HCT116 (cell line): ENCODE data around the gene TNPO2. TPM values are rescaled to one million over a fixed set of nuclear protein-coding genes. Genes with fewer than 3 reads are reported as not detected.

Source experiments
- ATAC-seq: fragments of 200-7000 bp; cut with Tn5 transposase; 2 replicates; pipeline ENCODE4 v1.9.1; 2020; ENCODE audit warnings: mild to moderate bottlenecking, moderate library complexity
- BruUV-seq: library from RNA; stranded (reverse); fragments of 400-500 nt; replicated peaks from 2 replicates; lab custom pipeline; 2021; lab: Mats Ljungman, UMichigan
- CTCF ChIA-PET: fragments of 300-600 bp; sonication (Branson Sonifier 250); formaldehyde crosslinking; loops from one replicate; lab custom pipeline; 2021; ENCODE audit warnings: antibody characterized with exemption; lab: Charles Lee
- POLR2A ChIA-PET: fragments of 300-600, 350-600 bp; sonication (Branson Sonifier 250); formaldehyde crosslinking; loops from one replicate; lab custom pipeline; 2021; ENCODE audit warnings: antibody characterized with exemption; lab: Charles Lee
- RAD21 ChIA-PET, 2 experiments: fragments of 300-600 bp; sonication (Branson Sonifier 250); formaldehyde crosslinking; loops; one replicate each; lab custom pipeline; 2023; ENCODE audit warnings: low total read pairs in 2 of 2; ENCODE audit not compliant: uncharacterized antibody in 2 of 2, unreplicated experiment in 2 of 2, low non-redundant PET in 1 of 2; lab: Charles Lee
- DNase-seq: peaks from one replicate; pipeline ENCODE4 v3.0.0-alpha.2; 2010; ENCODE audit warnings: low read depth, low spot score
- H2AFZ ChIP-seq: fragments of 200-600 bp; shearing (Covaris generic), sonication (generic); 2 replicates; pipeline ENCODE4 v1.6.1; 2017; ENCODE audit warnings: low read depth, mixed run types, mixed read lengths, antibody characterized with exemption, low read length; ENCODE audit not compliant: poor library complexity, severe bottlenecking
- H3K27ac ChIP-seq: 2 replicates; pipeline ENCODE4 v1.5.1; 2012; ENCODE audit warnings: low read depth, low read length
- H3K27me3 ChIP-seq: fragments of 200-600 bp; sonication (generic); 2 replicates; pipeline ENCODE4 v1.6.1; 2016; ENCODE audit warnings: mixed run types, low read length, mixed read lengths; ENCODE audit not compliant: insufficient read depth
- H3K36me3 ChIP-seq, 2 experiments: fragments of 200-500 bp in 1 of 2; fragments of 200-600 bp in 1 of 2; sonication (Bioruptor generic) in 1 of 2; sonication (generic) in 1 of 2; 2 replicates each; pipeline versions ENCODE4 v1.5.1 to v1.6.1; 2014 to 2016; ENCODE audit warnings: low read length in 2 of 2, inconsistent platforms in 1 of 2, mixed read lengths in 1 of 2, mixed run types in 1 of 2; ENCODE audit not compliant: insufficient read depth in 2 of 2, control insufficient read depth in 1 of 2
- H3K4me1 ChIP-seq, 2 experiments: fragments of 200-600 bp in 1 of 2; sonication (generic) in 1 of 2; 2 replicates each; pipeline versions ENCODE4 v1.5.1 to v1.6.1; 2012 to 2017; ENCODE audit warnings: low read length in 2 of 2, inconsistent platforms in 1 of 2, mild to moderate bottlenecking in 1 of 2, mixed read lengths in 1 of 2, mixed run types in 1 of 2, moderate library complexity in 1 of 2; ENCODE audit not compliant: insufficient read depth in 2 of 2, control insufficient read depth in 1 of 2
- H3K4me2 ChIP-seq: fragments of 200-600 bp; sonication (generic); 2 replicates; pipeline ENCODE4 v1.6.1; 2017; ENCODE audit warnings: mixed run types, low read length, mixed read lengths
- H3K4me3 ChIP-seq, 2 experiments: fragments of 200-600 bp in 1 of 2; sonication (generic) in 1 of 2; replicated peaks in 1 of 2; 2 replicates each; pipeline ENCODE4 v1.5.1; 2011 to 2016; ENCODE audit warnings: low read length in 2 of 2, control low read depth in 1 of 2, low read depth in 1 of 2, mild to moderate bottlenecking in 1 of 2, mixed read lengths in 1 of 2, mixed run types in 1 of 2
- H3K79me2 ChIP-seq: fragments of 200-600 bp; sonication (generic); 2 replicates; pipeline ENCODE4 v1.6.1; 2017; ENCODE audit warnings: mild to moderate bottlenecking, mixed run types, low read length, moderate library complexity, mixed read lengths; ENCODE audit not compliant: insufficient read depth
- H3K9ac ChIP-seq: fragments of 200-600 bp; sonication (generic); 2 replicates; pipeline ENCODE4 v1.6.1; 2016; ENCODE audit warnings: low read length, mixed read lengths
- H3K9me2 ChIP-seq: fragments of 200-600 bp; sonication (generic), shearing (Covaris generic); 2 replicates; pipeline ENCODE4 v1.6.1; 2017; ENCODE audit warnings: mixed run types, mild to moderate bottlenecking, moderate library complexity; ENCODE audit not compliant: insufficient read depth
- H3K9me3 ChIP-seq, 2 experiments: fragments of 200-500 bp in 1 of 2; fragments of 200-600 bp in 1 of 2; sonication (Bioruptor generic) in 1 of 2; sonication (generic) in 1 of 2; 2 replicates each; pipeline ENCODE4 v1.6.1; 2014 to 2017; ENCODE audit warnings: low read length in 2 of 2, mixed read lengths in 2 of 2, inconsistent platforms in 1 of 2, low read depth in 1 of 2, mild to moderate bottlenecking in 1 of 2, mixed run types in 1 of 2, moderate library complexity in 1 of 2; ENCODE audit not compliant: control insufficient read depth in 1 of 2, insufficient read depth in 1 of 2
- H4K20me1 ChIP-seq: fragments of 200-600 bp; sonication (generic), shearing (Covaris generic); 2 replicates; pipeline ENCODE4 v1.6.1; 2017; ENCODE audit warnings: mixed run types, mild to moderate bottlenecking, moderate library complexity; ENCODE audit not compliant: insufficient read depth
- EZH2 ChIP-seq: fragments of 200-600 bp; sonication (generic); IDR thresholded peaks from 2 replicates; pipeline ENCODE4 v1.6.1; 2017; ENCODE audit warnings: antibody characterized with exemption, mixed run types
- EZH2phosphoT487 ChIP-seq: fragments of 200-600 bp; IDR thresholded peaks from 2 replicates; pipeline ENCODE4 v1.6.1; 2018; ENCODE audit warnings: antibody characterized with exemption, borderline replicate concordance
- JUND ChIP-seq: IDR thresholded peaks from 2 replicates; pipeline ENCODE4 v1.6.1; 2012
- POLR2A ChIP-seq: IDR thresholded peaks from 2 replicates; pipeline ENCODE4 v1.7.0; 2011; ENCODE audit warnings: borderline replicate concordance; ENCODE audit not compliant: insufficient read depth, insufficient read length; ENCODE audit errors: extremely low read depth
- RAD21 ChIP-seq: IDR thresholded peaks from 2 replicates; pipeline ENCODE4 v1.6.1; 2012; ENCODE audit warnings: low read depth, mild to moderate bottlenecking
- YY1 ChIP-seq: IDR thresholded peaks from 2 replicates; pipeline ENCODE4 v1.6.1; 2011; ENCODE audit warnings: low read length, low read depth, moderate library complexity, mild to moderate bottlenecking; ENCODE audit not compliant: insufficient replicate concordance; ENCODE audit errors: extremely low read depth
- ZFX ChIP-seq: fragments of 450-650 bp; IDR thresholded peaks from 2 replicates; pipeline ENCODE4 v1.6.1; 2017
- intact Hi-C: fragments of 100-400 bp; cut with micrococcal nuclease; formaldehyde crosslinking; loops from 2 replicates; pipeline ENCODE4 v1.10.0; 2022
- total RNA-seq: library from RNA; stranded (reverse); gene quantifications from one replicate; pipeline ENCODE4 v1.2.1, GENCODE V29; 2021; ENCODE audit not compliant: unreplicated experiment
- TF ChIP-seq, protein P1 (sequence below): IDR thresholded peaks from 2 replicates; pipeline ENCODE4 v1.6.1; 2012
- TF ChIP-seq, protein P2 (sequence below): IDR thresholded peaks from 2 replicates; pipeline ENCODE4 v1.6.1; 2012; ENCODE audit warnings: low read depth
- TF ChIP-seq, protein P3 (sequence below): IDR thresholded peaks from 2 replicates; pipeline ENCODE4 v1.6.1; 2012

Gene TNPO2
- total RNA-seq, 1 experiment from 2014 or later: 81.8 TPM

DNA sequence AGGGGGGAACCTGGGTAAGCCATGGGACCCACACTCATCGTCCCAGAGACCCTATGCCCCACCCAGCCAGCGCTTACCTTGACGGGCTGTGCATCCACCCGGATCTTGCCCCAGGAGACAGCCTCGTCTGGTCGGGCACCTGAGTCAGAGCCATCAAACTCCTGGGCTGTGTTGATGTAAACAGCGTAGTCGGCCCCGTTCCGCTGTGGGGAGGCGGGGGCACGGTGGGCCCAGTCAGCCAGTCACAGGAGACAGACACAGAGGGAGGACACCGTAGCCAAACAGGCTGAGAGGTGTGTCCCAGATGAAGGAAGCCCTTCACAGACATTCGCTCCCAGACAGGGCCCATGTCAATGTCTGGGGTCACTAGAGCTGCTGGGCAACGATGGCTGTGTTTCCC is 47.8 kb downstream of the TNPO2 start (continued):
- TF ChIP-seq POLR2A (no peak), JUND (no peak), EZH2phosphoT487 (no peak), RAD21 (no peak), EZH2 (no peak)
- TF ChIP-seq, protein P1, sequence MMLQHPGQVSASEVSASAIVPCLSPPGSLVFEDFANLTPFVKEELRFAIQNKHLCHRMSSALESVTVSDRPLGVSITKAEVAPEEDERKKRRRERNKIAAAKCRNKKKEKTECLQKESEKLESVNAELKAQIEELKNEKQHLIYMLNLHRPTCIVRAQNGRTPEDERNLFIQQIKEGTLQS: no peak
- TF ChIP-seq, protein P2, sequence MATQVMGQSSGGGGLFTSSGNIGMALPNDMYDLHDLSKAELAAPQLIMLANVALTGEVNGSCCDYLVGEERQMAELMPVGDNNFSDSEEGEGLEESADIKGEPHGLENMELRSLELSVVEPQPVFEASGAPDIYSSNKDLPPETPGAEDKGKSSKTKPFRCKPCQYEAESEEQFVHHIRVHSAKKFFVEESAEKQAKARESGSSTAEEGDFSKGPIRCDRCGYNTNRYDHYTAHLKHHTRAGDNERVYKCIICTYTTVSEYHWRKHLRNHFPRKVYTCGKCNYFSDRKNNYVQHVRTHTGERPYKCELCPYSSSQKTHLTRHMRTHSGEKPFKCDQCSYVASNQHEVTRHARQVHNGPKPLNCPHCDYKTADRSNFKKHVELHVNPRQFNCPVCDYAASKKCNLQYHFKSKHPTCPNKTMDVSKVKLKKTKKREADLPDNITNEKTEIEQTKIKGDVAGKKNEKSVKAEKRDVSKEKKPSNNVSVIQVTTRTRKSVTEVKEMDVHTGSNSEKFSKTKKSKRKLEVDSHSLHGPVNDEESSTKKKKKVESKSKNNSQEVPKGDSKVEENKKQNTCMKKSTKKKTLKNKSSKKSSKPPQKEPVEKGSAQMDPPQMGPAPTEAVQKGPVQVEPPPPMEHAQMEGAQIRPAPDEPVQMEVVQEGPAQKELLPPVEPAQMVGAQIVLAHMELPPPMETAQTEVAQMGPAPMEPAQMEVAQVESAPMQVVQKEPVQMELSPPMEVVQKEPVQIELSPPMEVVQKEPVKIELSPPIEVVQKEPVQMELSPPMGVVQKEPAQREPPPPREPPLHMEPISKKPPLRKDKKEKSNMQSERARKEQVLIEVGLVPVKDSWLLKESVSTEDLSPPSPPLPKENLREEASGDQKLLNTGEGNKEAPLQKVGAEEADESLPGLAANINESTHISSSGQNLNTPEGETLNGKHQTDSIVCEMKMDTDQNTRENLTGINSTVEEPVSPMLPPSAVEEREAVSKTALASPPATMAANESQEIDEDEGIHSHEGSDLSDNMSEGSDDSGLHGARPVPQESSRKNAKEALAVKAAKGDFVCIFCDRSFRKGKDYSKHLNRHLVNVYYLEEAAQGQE: no peak

DNA sequence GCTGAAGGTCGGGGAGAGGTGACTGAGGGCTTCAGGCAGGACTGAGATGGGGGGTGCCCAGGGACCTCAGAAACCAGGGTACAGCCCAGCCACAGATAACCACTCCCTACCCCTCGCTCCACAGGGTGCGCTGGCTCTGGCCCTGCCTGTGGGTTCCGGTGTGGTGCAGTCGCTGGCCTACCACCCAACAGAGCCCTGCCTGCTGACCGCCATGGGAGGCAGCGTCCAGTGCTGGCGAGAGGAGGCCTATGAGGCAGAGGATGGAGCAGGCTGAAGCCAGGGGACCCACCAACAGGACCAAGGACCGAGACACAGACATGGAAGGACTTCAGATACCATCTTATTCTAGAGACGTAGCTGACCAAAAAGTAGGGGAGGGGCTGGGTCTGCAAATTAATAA is 48.3 kb downstream of the TNPO2 start:
- Histone ChIP-seq H3K4me2 (no peak overlapping the region), H3K79me2 (peaks cover 32% of the 10 kb centered on the region), H2AFZ (no peak overlapping the region), H3K27ac (no peak overlapping the region), H4K20me1 (no peaks in the 10 kb centered on the region), H3K9me3 (no peaks in the 10 kb centered on the region), H3K9me2 (no peaks in the 10 kb centered on the region), H3K9ac (no peak overlapping the region), H3K27me3 (no peaks in the 10 kb centered on the region), H3K36me3 (peaks cover 25 to 58% of the 10 kb centered on the region in 2 experiments; a peak in 3 of 4 replicates), H3K4me1 (peaks cover 9 to 18% of the 10 kb centered on the region in 2 experiments; a peak in 3 of 4 replicates), H3K4me3 (no peak overlapping the region)
- BruUV-seq: no TSS peak
- no peak for TF ChIP-seq RAD21
- TF ChIP-seq ZFX: no peak
- TF ChIP-seq, protein P3, sequence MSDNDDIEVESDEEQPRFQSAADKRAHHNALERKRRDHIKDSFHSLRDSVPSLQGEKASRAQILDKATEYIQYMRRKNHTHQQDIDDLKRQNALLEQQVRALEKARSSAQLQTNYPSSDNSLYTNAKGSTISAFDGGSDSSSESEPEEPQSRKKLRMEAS: no peak
- no peak for TF ChIP-seq YY1
- DNase-seq: no peak
- ChIA-PET CTCF (no interaction called here), POLR2A (no interaction called here), RAD21 (no interaction called here)
- intact Hi-C loops: no loop called here
- no peak for ATAC-seq
